HK-2 (cell line): ENCODE data around the gene DNASE1L2.
"Not testable (repeated sequence)": the region's sequence is repeated elsewhere in the genome, so short reads cannot be mapped to it uniquely, and the experiment has no call there.

ENCODE experiments used
- DNase-seq: peaks from one replicate; pipeline ENCODE4 v3.0.0-alpha.2; 2018; ENCODE audit not compliant: unreplicated experiment

Gene DNASE1L2

DNA sequence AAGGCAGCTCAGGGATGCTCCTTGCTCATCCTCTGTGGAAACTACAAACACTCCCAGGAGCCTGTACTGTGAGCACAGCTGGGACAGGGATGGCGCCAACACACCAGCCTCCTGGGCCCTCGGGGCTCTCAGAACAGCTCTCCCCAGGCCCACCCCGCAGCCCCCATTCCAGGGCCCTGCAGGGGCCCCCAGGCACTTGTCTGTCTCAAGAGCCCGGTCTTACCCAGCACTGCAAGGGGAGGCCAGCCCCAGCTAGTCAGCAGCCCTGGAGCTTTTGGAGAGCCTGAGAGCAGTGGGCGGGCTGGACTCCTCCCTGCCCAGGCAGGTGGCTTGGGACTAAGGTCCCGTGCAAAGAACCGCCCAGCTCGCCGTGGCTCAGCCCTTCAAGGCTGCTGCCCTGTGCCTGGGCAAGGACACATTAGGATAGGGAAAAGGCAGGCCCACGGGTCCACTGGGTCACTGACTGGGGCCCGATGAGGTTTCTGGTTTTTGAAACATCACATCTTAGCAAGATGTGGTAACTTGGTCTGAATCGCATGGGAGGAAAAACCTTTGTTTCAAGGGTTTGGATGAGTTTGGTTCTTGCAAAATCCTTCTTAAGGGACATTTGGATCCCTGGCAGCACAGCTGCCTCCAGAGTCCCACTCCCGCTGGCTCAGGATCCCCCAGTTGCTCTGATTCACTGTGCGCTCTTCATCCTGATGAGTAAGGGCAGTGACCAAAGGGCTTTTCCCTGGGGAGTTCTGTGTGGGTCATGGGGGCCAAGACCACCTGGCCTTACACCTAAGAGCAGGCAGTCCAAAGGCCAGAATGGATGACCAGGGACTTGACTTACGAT lies 2.8 kb downstream of the DNASE1L2 start:
- no peak for DNase-seq

DNA sequence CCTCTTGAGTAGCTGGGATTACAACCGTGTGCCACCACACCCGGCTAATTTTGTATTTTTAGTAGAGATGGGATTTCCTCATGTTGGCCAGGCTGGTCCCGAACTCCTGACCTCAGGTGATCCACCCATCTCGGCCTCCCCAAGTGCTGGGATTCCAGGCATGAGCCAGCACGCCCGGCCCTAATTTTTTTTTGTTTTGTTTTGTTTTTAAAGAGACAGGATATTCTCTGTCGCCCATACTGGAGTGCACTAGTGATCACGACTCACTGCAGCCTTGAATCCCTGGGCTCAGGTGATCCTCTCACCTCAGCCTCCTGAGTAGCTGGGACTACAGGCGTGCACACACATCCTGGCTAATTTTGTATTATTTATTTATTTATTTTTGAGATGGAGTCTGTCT lies 4.1 kb downstream of the DNASE1L2 start:
- not testable (repeated sequence) for DNase-seq

DNA sequence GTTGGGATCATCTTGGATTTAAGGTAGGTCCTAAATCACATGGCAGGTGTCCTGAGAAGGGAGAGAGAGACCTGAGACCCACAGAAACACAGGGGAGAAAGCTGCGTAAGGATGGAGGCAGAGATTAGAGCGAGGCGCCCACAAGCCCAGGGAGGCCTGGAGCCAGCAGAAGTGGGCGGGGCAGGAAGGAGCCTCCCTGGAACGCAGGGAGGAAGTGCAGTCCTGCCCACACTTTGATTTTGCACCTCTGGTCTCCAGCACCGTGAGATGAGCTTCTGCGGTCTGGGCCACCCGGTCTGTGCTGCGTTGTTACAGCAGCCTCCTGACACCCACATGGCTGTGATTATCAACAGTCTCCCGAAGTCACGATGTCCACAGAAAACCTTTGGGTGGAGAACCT lies 6.4 kb downstream of the DNASE1L2 start:
- no peak for DNase-seq

DNA sequence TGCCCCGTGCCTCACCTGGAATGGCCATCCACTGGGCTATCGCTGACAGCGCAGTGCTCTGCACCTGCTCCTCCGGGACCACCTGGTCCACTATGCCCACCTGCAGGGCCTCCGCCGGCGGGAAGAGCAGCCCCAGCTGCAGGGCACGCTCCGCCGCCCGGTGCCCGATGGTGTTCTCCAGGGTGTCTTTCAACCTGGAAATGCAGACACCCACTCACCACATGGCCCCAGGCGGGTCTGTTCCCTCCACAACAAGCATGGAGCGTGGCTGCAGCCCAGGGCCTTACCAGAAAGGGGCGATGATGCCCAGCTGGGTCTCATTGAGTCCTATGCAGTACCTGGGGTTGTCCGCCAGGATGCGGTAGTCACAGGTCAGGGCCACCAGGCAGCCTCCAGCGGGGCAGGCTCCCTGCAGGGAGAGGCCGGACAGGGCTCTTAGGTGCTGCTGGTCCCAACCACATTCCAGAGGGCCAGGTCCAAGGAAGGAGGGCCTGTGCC lies 6.8 kb downstream of the DNASE1L2 start:
- DNase-seq = no peak

DNA sequence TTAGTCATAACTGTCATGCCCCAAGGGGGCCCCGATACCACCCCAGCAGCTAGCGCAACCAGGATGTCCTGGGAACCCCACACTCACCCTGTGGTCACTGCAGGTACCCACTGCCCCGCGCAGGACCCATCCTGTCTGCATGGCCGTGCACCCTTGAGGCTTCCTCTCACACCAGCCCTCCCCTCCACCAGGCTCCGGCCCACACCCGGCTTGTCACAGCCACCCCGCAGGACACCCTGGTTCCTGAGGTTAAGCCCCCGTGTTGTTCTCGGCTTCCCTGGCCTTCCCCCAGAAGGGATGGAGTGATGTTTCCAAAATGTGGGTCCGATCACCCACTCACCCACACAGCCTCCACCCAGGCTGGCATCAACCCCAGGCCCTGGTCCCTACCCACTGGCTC lies 7.5 kb downstream of the DNASE1L2 start:
- DNase-seq = no peak

DNA sequence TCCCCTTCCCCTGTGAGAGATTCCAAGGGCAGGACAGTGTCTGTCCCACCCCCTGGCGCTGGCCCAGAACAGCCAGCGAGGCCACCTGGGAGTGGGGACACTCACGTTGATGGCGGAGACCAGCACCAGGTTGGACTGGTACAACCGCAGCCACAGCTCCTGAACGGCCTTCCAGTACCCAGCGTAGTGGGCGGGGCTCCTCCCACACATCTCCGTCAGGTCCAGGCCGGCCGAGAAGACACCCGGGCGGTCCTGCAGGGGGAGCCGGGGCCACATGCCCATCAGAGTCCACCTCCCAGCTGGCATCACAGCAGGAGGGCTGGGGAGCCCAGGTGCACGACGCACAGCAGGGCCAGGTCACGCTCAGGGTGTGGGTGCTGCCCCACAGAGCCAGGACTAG lies 8.1 kb downstream of the DNASE1L2 start:
- DNase-seq = no peak

DNA sequence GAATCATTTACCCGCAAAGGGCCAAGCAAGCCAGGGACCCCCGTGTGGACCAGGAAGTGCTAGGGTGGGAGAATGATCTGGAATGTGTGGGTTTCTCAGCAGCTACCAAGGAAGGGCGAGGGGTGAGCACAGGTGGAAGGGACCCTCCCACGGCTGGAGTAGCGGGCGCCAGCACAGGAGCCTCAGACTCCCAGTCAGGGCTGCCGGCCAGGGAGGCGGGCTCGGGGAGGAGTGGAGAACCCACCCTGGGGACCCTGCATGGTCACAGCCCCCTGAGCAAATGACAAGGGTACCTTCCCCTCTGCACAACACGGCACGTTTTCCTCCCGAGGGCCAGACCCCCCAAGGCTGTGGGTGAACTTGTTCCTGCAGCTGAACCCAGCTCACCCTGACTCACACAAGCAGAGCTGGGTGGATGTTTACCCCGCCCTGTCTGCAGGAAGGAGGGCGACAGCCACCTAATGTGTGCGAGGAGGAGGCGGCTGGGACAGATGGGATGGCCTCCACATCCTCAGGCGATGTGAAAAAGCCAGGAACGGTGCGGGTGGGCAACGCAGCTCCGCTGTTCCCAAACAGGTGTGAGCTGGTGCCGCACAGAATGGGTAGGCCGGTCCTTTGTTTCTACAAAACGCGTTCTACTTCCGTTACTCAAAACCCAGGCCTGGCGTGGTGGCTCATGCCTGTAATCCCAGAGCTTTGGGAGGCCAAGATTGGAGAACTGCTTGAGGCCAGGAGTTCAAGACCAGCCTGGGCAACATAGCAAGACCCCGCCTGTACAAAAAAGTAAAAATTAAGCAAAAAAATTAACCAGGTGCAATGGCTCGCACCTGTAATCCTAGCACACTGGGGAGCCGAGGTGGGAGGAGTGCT lies 8.9 kb downstream of the DNASE1L2 start:
- DNase-seq = no peak

DNA sequence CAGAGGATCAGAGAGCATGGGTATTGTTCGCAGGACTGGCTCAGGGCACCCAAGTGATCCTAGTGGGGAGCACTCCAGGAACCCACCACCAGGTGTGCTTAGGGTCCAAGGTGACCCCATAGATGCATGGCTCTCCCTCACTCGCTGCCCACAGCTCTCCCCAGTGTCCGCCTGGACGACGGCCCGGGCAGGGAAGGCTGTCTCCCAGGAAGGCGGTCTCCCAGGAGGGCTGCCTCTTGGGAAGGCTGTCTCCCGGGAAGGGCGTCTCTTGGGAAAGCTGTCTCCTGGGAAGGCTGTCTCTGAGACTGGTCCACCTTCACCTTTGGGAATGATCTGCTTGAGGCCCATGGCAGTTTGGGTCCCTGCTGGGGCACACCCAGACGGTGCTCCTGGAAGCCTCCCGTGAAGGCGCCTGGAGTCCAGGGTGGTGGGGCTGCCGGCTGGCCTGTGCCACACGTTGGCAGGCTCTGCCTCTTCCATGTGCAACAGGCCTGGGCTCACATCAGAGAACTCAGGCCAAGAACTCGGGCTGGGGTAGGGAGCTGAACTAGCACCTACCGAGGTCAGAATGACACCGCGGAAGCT lies 10.1 kb downstream of the DNASE1L2 start:
- no peak for DNase-seq

DNA sequence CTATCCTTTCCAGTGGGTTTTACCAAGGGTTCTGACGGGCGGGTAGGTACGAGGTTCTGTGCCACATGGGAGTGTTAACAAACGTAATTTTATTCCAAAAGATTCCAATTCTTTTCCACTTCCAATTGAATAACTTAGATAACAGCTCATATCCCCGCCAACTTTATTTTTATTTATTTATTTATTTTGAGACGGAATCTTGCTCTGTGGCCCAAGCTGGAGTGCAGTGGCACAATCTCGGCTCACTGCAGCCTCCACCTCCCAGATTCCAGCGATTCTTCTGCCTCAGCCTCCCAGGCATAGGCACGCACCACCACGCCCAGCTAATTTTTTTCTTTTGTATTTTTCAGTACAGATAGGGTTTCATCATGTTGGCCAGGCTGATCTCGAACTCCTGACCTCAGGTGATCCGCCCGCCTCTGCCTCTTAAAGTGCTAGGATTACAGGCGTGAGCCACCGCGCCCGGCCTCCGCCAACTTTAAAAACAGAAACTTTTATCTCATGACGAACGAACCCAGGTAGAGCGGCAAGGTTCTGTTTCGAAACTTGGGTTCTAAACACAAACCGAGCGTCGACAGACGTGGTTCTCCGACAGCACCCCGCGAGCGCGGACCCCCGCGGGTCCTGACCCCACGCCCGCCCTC lies 14.5 kb downstream of the DNASE1L2 start:
- DNase-seq = no peak

DNA sequence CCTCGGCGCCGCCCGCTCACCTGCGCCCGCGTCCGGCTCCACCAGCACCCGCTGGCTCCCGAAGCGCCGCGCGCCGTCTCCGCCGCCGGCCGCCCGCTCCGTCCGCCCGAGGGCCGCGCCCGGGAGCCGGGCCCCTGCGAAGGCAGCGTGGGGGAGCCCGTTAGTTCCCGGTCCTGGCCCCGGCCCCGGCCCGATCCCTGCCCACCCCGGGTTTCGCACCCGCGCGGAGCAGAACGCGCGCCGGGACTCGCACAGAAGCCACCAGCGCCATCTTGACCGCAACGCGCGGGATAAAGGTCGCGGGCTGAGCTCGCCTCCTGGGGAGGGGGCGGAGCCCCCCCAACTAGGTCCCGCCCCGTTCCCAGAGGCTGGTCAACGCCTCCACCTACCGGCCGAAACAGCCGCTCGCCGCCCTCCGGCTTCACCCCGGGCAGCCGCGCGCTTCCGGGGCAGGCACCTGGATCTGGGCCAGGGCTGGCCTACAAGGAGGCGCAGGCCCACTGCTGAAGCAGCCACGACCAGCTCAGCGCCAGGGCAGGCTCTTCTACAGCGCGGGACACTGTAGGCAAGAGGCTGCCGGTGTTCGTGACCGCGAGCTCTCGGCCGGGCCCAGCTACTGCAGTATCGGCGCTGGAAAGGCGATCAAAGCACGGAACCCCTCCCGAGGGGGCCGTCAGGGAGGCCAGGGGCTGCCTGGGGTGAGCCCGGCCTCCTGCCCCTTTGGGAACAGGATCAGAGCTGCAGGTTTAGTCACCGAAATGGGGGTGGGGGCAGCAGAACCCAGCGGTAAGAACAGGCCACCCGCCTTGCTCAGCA lies 15.3 kb downstream of the DNASE1L2 start, which contains the start of gene ECI1:
TSS of gene ECI1 (minus strand) at position 292 of the 816 bp plus-strand sequence. CDS start at position 271, 21 bp downstream.
- peak; percentile 93 for DNase-seq

DNA sequence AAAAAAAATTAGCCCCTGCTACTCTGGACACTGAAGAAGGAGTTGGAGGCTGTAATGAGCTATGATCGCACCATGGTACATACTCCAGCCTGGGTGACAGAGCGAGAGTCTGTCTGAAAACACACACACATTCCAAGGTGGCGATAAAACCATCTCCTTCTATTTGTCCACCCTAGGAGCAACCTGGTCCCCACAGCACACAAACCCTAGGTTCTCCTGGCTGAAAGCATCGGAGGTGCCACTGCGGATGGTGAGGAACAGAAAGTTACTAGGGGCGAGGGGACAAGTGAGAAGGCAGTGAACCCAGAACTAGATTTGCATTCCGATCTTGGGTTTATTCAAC lies 16.5 kb downstream of the DNASE1L2 start:
- no peak for DNase-seq

DNA sequence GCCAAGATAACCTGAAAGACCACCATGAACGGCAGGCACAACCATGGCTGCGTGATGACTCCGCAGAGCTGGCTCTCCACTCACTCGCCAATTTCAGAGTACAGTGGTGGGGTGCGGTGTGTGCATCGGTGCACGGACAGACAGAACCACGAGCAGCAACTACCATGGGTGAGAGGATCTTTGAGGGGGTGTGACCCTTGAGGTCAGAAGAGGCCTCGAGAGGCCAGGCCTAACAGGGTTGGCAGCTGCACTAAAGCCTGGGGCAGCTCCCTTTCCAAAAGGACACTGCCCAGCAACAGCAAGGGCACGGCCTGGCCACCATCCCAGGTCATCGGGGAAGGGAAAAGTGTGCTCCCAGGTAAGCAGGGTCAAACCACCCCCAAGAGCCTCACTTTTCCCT lies 17.0 kb downstream of the DNASE1L2 start:
- no peak for DNase-seq

DNA sequence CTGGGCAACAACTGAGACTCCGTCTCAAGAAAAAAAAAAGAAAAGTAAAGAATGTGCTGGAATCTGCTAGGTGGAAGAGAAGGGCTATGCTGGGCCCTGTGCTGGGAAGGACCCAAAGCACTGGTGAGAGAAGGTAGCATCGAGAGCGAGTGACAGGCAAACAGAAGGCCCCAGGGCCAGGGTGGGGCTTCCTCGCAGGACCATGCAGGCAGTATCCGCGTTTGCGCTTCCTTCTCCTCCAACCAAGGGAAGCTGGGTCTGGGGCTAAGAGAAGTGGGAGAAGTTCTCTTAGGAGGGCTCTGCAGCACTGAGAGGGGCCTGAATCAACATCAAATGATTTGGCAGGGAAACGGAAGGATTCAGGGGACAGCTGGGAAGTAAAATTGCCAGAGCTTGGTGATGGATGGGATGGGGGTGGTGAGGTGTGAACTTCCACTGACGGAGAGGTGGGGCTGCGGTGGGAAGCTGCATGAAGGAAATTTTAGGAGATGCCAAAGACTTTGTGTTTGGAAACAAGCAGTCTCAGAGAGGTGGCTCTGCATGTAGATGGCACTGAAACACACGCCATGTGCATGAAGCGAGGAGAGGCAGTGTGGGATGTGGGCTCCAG lies 20.4 kb downstream of the DNASE1L2 start:
- no peak for DNase-seq

DNA sequence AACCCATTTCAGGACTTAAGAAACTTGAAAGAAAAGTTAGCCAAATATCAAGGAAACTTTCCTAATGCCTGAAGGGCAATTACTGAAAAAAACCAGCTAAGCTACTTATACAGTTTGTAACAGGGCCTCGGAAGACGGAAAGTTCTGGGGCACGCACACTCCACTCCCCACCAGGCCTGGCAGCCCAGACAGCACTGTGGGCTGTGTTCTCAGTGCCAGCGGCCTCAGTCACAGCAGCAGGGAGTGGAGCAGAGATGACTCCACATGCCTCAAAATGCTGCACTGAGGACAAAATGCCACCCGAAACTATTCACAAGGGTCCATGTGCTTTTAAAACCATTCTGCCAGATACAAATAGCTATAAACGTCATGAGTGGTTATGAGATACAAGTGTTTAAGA lies 21.5 kb downstream of the DNASE1L2 start:
- DNase-seq = no peak

DNA sequence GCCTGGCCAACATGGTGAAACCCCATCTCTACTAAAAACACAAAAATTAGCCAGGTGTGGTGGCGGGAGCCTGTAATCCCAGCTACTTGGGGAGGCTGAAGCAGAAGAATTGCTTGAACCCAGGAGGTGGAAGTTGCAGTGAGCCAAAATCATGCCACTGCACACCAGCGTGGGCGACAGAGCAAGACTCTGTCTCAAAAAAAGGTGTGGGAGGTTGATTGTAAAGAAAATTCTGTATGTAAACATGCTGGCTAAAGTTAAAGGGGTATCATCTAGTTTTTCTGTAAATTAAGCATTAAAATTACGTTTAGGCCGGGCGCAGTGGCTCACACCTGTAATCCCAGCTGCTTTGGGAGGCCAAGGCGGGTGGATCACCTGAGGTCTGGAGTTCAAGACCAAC lies 22.3 kb downstream of the DNASE1L2 start:
- DNase-seq = not testable (repeated sequence)

DNA sequence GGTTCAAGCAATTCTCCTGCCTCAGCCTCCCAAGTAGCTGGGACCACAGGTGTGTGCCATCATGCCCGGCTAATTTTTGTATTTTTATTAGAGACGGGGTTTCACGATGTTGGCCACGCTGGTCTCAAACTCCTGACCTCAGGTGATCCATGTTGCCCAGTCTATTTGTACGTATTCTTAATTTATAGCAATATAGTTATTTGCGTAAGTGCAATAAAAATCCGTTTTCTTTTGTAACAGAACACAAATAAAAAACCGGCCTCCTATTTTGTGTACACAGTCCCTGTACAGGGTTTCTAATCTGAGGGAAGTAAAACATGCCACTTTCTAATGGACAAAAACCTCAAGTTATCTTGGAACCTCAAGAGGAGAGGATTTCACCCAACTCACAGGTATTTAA lies 24.0 kb downstream of the DNASE1L2 start:
- DNase-seq = no peak

DNA sequence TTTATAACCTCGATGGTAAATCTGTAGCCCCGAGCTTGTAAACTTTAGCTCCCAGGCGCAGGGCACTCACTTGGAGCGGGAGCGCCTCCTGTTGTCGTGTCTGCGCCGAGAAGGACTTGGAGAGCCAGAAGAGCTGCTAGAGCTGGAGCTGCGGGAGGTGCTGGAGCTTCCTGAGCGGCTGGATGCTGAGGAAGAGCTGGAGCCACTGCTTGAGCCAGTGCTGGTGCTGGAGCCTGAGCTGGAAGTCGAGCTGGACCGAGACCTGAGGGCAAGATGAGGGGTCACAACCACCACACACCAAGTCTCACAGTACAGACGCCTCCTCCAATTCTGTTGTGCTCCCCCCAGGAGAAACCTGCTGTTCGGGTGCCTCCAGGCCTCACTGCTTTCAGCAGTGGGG lies 26.8 kb downstream of the DNASE1L2 start:
- not testable (repeated sequence) for DNase-seq

DNA sequence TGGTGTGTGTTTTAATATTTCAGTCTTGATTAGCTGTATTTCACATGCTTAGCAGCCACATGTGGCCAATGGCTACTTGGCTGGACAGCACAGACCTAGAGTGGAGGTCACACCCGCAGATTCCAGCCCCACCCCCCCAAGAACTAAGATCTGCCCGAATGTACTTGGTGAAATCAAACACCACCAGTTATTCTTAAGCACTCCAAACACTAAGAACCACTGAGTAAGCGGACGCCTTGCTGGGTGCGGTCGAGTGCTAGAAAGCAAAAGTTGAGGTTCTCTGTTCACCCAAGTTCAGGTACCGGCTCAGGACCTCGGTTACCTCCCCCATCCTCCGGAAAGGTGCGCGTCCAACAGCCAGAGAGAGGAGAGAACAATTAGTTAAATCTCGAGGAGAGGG lies 30.6 kb downstream of the DNASE1L2 start:
- DNase-seq = not testable (repeated sequence)

DNA sequence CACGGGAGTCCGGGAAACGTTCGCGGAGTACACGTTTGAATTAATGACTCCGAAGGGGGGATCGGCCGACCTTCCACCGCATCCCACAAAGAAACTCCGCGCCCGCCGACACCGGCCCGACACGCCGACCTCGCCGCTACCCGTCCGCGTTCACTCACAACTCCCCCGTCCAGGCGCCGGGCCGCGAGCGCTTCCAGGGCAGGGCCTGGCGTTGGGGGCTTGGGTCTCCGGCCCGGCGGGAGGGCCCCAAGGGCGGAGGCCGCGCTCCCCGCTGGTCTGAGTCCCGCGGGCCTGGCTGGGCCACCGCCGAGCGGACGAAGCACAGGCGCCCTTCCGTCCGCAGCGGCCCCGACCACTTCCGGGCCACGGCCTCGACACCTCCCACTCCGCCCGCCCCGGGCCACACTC lies 31.3 kb downstream of the DNASE1L2 start:
- not testable (repeated sequence) for DNase-seq

DNA sequence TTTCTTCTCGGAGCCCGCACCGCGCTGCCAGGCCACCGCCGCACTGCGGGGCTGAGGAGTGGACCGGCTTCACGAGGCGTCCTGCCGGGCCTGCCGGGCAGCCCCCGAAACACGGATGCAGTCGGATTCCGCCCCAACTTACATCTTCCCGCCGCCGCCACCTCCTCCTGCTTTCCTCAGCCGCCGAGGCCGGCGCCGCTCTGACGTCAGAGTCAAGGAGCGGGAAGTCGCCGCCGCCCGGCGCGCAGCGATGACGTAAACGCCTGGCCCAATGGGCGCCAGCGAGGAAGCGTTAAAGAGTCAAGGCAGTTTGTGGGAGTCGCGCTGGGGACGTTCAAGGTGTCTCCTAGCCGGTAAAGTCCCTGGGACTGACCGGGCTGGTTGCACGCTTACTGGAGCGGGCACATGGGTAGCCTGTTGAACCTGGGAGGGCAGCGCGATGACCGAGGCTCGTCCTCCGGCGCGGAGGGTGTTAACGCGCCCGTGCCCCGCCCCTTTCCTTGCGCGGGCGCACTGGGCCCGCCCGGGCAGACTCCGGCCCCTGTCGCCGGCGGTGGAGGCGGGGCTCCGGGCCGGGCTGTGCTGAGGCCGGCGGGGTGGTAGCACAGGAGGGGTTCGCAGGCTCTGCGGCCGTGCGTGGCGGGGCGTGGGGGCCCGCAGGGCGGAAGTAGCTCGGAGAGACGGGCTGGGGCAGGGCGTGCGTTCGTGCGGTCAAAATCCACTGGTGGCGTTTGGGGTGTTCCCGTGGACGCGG lies 31.8 kb downstream of the DNASE1L2 start, which contains the start of gene RNPS1:
TSS of gene RNPS1 (minus strand) at position 214 of the 754 bp plus-strand sequence. CDS start 3,483 bp downstream, outside the sequence.
- peak; percentile 89 for DNase-seq
